NCI-H1417 treated with DMSO at 0.1 percent for 48 hours (cell line): ENCODE results near the gene KCND2.
"Not testable (repeated sequence)": the region's sequence is repeated elsewhere in the genome, so short reads cannot be mapped to it uniquely, and the experiment has no call there.

ENCODE experiments used
- DNase-seq: peaks from one replicate; lab custom pipeline; 2025; lab: John Stamatoyannopoulos, UW

Gene KCND2

DNA sequence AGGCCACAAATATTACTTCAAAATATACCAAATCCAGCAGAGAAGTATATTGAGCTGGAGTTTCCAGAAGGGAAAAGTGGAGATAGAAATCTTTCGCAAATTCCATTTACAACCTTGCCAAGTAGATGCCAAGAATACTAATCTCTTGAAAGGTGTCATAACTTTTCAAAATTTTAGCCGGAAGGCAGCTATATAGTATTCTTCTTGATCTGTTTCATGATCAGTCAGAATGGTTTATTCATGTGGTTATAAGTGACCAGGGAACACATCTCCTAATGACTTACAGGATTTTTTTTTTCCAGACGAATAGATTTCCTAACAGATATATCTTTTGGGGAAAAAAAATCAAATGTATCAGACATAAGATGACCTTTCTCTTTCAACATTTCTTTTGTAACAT, 314.3 kb downstream of the KCND2 start:
- DNase-seq = no peak

DNA sequence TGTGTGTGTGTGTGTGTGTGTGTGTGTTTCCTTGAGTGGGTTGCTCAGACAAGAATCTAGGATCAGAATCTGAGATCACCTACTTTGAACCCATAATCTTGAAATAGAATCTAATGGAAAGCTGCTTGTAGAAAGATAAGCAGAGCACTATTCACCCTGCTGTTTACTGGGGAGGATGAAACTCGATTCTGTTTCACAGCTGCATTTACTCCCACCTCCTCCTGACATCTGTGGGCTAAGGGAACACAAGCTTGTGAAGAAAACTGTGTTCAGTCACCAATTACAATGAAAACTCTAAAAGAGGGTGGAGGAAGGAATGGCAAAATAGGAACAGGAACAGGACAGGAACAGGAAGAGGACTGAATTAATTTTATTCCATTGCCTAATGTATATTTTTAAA, 315.4 kb downstream of the KCND2 start:
- DNase-seq = no peak

DNA sequence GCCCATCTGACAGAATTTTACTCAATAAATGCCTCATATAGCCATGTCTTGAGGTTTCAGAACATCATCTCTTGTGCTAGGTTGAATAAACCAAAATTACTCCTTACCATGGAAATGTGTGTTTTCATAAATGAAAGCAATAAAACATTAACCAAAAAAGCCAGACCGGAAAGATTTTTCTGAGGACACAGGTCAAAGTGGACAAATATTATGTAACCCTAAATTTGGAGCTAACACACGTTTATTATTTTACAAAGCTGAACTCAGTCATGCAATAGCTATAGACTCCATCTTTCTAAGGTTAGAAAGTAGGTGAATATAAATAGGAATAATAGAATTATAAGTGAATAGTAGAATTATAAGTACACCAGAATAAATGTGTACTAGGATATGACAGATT, 315.9 kb downstream of the KCND2 start:
- no peak for DNase-seq

DNA sequence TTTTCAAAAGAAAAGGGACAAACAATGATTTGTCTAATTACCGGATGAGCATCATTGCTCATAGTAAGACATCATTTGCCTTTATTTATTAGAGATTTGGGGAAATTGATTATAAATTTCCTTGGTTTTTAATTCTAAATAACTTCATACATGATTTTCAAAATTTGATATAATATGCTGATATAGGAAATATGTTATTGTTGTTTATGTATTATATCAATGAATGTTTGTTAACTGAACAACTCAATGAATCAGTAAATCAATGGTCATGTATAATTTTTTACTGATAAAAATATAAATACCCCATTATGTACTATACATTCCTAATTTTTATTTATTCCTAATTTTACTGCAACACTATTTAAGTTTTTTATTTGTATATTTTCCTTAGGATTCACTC, 327.6 kb downstream of the KCND2 start:
- DNase-seq = no peak

DNA sequence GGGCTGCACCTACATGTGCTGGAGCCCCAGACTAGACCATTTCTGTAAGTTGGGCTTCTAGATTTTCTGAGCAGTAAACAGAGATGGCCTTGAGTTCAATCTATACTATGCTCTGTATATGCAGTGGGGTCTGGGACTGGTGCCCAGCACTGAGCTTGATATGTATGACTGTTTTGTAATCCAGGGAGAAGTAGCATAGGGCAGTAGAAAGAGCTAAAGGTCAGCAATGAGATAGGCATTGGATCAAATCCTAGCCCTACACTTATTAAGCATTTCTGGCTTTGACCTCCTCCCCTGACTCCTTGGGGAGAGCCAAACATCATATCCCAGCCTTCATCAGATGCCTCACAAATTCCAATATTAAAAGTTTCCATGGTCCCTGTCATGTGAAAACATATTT, 330.4 kb downstream of the KCND2 start:
- no peak for DNase-seq

DNA sequence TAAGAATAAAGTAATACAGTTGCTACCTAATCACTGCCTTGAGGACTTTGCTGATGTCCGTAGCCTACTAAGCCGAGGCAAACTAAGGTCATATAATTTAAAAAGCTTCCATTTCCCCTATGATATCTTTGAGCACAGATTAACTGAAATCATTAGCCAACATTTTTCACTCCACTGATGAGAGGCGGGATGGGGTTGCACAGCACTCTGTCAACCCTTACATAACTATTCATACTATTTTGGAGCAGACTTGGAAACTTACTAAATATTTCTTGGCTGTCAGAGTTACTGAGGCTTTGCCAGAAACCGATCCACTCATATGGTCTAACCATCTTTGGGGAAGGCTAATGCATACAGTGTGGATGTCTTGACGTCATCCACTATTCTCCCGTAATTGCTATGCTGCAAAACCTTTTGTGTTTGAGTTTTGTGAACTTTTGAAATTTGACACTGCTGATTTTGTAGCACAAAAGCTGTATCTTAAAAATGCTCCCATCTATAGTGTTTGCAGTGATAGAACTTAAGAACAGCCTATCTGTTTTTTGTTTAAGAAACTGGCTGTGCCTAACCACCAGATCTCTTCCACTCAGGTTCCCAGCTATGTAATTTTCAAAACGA, 336.3 kb downstream of the KCND2 start:
- no peak for DNase-seq

DNA sequence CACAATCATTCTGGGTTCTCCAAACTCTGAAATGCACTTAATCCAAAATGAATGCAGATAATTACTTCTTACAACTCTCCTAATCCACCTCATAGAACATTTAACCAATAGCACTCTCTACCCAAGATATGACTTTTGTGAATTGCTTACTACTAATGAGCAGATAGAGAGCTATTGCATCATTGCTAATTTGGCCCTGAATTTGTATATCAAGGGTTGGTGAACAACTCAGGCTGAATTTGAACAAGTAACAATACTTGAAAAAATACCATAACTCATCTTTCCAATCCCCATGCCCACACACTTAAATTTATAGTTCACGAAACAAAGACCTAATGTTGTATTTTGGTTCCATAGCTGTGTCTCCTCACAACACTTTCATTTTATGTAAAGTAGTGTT, 339.0 kb downstream of the KCND2 start:
- no peak for DNase-seq

DNA sequence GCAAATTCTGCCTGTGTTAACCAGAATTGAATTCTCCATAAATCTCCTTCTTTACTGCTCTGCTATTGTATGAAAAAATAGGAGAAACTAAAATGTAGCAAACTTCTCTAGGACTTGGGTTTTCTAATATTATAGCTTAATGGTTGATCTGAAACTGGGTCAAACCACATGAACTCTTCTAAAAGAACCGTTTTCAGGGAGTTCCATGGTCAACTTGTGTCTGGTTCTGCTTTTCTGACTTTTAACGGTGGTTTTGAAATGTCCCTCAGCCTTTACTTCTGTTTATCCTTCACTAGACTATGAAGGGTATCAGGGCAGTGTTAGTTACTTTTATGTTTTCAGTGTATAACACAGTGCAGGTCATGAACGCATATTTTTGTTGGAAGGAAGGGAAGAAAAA, 342.7 kb downstream of the KCND2 start:
- no peak for DNase-seq

DNA sequence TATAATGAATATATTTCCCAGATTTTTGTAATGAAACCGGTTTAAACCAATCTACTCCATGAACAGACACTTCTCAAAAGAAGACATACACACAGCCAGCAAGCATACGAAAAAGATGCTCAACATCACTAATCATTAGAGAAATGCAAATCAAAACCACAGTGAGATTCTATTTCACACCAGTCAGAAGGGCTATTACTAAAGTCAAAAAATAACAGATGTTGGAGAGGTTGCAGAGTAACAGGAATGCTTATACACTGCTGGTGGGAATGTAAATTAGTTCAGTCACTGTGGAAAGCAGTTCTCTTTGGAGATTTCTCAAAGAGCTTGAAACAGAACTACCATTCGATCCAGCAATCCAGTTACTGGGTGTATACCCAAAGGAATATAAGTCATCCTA, 344.3 kb downstream of the KCND2 start:
- DNase-seq = no peak

DNA sequence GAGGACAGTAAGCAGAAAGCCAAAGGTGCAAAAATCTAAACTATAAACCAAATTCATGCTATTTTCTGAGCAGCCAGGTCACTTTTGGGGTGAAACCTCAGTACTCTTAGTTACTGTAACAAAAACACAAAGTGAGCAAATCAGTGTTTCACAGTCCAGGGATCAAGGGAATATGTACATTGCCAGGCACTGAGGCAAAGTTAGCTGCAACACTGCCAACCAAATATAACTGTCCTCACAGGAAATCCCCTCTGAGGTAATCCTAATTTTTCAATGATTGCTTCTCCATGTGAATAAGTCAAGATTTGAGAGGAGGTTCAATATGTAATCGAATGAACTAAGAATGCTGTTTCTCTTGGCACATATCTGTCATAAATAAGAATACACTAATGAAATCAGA, 355.3 kb downstream of the KCND2 start:
- no peak for DNase-seq

DNA sequence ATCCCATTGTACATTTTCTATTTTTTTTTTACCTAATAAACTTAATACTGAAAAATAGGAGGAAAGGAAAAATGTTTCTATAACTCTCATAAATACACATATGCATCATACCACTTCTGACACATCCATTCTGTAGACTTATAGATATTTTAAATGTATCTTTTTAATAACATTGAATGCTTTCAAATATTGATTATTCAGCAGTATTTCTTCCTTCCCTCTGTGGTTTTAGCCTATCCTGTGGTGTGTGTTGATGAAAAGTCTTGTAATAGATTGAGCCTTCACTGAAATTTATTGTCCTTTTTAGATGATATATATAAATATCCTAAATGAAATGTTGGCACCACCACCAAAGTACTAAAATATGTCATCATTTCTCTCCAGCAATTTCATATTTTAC, 366.9 kb downstream of the KCND2 start:
- DNase-seq = no peak

DNA sequence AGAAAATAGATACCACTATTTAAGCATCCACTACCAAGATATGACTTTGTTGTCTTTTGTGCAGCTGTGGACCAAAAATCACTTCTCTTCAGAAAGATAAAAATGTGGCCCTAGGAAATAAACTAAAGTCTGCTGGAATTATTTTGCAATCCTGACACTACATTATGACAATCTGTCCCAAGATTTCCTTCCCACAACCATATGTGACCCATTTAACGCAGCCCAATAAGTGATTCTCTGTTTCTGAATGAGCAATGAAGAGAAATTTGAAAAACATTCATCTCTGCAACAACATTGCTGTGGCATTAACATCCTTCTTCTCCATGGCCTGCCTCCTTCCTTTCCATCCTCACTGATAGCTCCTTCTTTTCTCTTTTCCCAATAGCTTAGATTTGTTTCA, 373.0 kb downstream of the KCND2 start:
- DNase-seq = no peak

DNA sequence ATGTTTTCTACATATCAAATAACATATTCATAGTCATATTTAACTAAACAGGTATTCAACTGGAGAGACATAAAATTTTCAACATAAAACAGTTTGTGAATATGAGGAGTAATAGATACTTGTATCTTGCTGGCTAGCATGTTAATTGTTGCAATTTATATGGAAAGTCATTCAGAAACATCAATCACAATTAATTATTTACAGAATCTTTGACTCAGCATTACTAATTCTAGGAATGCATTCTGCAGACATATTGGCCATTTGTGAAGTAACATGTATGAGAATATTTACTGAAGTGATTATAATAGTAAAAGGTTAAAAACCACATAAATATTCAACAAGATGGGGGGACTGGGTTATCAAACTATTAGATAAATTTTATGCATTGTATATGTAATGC, 381.3 kb downstream of the KCND2 start:
- no peak for DNase-seq

DNA sequence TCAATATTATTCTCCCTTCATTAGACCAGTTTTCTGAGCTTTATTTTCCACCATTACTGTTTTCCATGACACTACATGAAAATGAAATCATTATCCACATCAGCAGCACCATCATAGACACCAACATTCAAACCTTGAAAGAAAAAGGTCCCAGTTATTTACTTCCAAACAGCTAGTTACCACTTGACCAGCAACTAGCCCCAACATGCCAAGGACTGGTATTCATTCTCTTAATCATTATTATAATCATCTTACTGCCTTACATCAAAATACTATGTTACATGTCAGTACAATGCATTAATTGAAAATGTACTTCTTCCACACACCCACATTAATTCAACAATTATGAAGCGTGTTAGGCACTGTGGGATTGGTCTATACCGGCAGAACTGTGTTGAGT, 385.5 kb downstream of the KCND2 start:
- DNase-seq = no peak

DNA sequence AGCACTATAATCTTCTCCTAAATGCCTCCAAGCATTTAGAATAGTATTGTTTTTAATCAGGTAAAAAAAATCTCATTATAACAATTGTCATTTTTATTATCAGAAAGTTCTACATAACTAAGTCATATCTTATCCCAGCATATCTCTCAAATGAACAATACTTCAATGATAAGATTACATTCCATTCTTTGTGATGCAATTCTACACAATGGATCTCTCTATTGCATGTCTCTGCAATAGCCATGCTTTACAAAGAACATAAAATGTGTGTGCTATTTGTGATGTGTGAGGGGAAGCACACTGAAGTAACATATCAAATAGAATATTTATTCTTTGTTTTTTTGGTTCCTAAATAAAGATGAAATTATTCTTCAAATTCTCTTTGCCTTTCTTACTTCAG, 389.3 kb downstream of the KCND2 start:
- DNase-seq = no peak

DNA sequence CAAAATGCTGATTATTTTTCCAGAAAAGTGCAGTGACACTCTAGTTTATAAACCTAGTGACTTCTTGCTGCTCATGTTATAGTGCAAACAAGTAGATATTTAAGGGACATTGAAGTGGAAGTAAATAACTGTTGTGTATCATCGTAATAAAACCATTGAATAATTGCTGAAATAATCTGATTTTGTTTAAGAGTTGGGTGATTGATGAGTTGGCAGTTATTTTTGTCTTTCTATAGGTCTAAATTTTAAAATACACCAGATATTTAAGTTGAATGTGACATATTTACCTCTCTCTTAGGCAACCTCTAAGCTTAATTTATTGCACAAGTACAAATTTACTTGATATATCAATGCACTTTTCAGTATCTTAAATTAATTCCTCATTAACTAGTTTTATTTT, 392.1 kb downstream of the KCND2 start:
- no peak for DNase-seq

DNA sequence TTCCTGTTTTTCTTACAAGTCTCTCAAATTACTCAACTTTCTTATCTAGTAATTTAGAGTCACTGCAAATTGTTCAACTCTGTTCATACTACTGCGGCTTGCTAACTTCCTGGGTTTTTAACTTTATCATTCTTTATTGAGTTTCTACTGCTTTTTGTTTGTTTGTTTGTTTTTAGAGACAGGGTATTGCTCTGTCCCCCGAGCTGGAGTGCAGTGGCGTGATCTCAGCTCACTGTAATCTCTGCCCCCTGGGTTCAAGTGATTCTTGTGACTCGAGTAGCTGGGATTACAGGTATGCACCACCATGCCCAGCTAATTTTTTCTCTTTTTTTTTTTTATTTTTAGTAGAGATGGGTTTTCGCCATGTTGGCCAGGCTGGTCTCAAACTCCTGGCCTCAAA, 402.1 kb downstream of the KCND2 start:
- no peak for DNase-seq

DNA sequence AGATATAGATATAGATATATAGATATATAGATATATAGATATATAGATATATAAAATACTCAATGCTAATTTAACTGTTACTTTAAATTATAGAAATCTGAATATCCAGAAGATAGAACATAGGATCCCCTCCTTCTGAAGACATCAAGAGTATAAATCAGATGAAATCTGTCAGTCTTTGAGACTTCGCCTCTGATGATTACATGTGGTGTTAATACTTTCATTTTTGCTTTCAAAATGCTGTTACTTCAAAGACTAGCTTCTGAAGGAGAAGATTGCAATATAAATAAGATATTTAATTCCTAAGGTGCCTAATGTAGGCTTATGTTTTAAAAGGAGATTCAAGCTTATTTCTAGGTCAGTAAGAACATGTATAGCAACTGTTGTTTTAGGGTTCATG, 404.6 kb downstream of the KCND2 start:
- DNase-seq = no peak

DNA sequence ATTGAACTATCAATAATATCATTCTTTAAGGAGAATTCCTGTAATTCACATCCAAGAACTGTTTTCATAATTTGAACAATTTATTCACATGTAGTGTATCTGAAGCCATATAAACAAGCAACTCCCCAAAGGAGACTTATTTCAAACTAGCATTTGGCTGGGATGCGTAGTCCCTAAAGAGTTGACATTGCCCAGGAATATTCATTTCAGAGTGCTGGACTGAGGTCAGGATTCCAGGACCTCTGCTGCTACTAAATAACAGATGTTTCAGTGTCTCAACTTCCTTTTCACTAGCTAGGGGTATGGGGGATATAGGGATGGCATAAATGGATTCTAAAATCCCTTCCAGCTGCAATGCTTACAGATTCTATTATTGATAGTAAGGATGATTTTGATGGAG, 408.0 kb downstream of the KCND2 start:
- no peak for DNase-seq

DNA sequence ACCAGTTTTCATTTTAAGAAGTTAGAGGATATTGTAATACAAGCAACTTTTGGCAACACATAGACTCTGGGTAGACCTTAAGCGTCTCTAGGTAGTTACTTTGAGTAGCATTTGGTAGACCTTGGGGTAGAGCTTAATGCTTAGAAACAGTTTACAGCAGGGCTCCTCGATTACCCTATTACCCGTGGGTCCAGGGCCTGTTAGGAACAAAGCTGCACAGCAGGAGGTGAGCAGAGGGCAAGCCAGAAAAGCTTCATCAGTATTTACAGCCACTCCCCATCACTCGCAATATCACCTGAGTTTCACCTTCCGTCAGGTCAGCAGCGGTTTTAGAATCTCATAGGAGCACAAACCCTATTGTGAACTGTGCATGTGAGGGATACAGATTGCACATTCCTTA, 411.5 kb downstream of the KCND2 start:
- no peak for DNase-seq

DNA sequence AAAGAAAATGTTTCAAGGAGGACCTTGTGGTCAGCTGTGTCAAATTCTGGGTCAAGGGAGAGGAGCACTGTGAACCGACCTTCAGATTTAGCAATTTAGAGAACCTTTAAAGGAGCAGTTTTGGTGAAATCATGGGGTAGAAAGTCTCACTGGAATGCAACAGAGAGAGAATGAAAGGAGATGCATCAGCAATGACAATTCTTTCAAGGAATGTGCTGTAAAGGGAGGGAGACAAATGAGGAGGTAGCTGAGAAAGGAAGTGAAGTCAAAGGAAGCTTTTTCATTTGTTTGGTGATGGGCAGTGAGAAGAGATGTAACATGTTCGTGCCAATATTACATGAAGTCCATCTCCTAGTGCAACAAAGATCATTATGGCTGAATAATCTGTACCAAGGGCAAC, 418.9 kb downstream of the KCND2 start:
- no peak for DNase-seq

DNA sequence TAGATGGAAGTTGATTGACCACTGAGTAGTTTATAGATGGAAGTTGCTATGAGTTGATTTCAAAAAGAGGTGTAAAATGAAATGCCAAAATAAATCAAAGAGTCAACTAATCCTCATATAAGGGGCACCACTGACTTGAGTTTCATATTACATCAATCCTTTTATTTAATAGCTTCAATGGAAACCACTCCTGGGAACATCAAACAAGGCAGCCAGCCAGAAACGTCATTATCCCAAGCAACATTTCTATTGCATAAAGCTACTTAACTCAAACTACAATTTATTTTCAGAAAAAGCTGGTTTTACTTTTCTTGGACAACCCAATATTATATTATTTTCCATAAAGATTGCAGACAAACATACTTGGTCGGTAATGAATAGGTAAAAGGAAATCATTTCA, 422.9 kb downstream of the KCND2 start:
- no peak for DNase-seq

DNA sequence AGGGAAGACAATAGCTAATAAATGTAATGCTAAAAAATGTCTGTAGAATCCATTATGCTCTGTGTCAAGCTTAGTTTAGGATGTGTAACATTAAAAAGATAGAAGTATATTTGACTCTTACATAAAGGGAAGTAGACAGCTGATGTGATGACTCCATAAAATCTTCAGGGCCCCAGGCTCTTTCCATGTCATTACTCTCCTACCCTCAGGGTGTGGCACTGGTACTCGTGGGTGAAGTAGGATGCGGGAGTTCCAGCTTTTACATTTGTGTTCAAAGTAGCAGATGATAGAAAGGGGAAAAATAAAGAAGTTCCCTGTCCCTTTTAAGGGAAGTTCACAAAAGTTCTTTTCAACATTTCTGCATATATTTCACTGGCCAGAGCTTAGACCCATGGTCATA, 427.8 kb downstream of the KCND2 start:
- no peak for DNase-seq

DNA sequence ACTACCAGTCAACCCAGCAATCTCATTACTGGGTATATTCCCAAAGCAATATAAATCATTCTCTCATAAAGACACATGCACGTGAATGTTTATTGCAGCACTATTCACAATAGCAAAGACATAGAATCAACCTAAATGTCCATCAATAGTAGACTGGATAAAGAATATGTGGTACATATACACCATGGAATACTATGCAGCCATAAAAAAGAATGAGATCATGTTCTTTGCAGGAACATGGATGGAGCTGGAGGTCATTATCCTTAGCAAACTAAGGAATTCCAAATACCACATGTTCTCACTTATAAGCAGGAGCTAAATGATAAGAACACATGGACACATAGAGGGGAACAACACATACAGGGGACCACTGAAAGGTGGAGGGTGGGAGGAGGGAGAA, 429.4 kb downstream of the KCND2 start:
- DNase-seq = not testable (repeated sequence)
